Hepatocyte (in vitro differentiated cells): ENCODE data around the gene MYO1F.

Experiments used
- EZH2 ChIP-seq: fragments of 200-600 bp; sonication (generic); IDR thresholded peaks from 2 replicates; pipeline ENCODE4 v1.6.1; 2016; ENCODE audit warnings: antibody characterized with exemption, mild to moderate bottlenecking, borderline replicate concordance
- EZH2phosphoT487 ChIP-seq: fragments of 200-600 bp; sonication (generic); IDR thresholded peaks from one replicate; pipeline ENCODE4 v1.6.1; 2018; ENCODE audit warnings: antibody characterized with exemption, mild to moderate bottlenecking, low read depth, moderate library complexity; ENCODE audit not compliant: unreplicated experiment, severe bottlenecking
- TF ChIP-seq, protein P1 (sequence below): fragments of 200-600 bp; sonication (generic); IDR thresholded peaks from 2 replicates; pipeline ENCODE4 v1.5.1; 2016; ENCODE audit warnings: antibody characterized with exemption, mild to moderate bottlenecking; ENCODE audit not compliant: poor library complexity

DNA sequence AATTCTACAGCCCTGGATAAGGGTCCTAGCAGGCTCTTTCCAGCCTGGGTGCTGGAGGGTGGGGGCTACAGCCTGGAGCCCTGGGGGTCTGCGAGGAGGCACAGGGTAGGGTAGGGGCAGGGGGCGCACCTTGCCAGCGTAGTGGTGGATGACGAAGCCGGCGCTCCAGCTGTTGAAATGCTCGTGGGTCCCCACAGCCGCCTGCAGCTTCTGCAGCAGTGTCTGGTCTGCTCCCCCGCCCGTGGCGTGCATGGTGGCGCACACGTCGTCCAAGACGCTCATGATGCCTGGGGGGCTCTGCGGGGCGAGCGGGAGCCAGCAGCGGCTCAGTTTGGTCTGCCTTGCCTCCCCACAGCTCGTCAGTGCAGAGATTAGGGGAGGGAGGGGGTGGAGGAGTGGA, 33.1 kb downstream of the MYO1F start:
- TF ChIP-seq EZH2: no peak
- TF ChIP-seq, protein P1, sequence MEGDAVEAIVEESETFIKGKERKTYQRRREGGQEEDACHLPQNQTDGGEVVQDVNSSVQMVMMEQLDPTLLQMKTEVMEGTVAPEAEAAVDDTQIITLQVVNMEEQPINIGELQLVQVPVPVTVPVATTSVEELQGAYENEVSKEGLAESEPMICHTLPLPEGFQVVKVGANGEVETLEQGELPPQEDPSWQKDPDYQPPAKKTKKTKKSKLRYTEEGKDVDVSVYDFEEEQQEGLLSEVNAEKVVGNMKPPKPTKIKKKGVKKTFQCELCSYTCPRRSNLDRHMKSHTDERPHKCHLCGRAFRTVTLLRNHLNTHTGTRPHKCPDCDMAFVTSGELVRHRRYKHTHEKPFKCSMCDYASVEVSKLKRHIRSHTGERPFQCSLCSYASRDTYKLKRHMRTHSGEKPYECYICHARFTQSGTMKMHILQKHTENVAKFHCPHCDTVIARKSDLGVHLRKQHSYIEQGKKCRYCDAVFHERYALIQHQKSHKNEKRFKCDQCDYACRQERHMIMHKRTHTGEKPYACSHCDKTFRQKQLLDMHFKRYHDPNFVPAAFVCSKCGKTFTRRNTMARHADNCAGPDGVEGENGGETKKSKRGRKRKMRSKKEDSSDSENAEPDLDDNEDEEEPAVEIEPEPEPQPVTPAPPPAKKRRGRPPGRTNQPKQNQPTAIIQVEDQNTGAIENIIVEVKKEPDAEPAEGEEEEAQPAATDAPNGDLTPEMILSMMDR: no peak
- no peak for TF ChIP-seq EZH2phosphoT487
